Activated T-helper 9 cell treated with anti-CD3 and anti-CD28 coated beads, Interleukin-2, amount 50 U/mL, for 16 hours (primary cell): ENCODE data around the gene EVX2.

Experiments used
- DNase-seq: peaks from one replicate; pipeline ENCODE4 v3.0.0-alpha.2; 2020; ENCODE audit warnings: low read depth

Gene EVX2

GRCh38 chr2:176122052-176122682 lies 38.4 kb upstream of the EVX2 start:
- no peak for DNase-seq

DNA sequence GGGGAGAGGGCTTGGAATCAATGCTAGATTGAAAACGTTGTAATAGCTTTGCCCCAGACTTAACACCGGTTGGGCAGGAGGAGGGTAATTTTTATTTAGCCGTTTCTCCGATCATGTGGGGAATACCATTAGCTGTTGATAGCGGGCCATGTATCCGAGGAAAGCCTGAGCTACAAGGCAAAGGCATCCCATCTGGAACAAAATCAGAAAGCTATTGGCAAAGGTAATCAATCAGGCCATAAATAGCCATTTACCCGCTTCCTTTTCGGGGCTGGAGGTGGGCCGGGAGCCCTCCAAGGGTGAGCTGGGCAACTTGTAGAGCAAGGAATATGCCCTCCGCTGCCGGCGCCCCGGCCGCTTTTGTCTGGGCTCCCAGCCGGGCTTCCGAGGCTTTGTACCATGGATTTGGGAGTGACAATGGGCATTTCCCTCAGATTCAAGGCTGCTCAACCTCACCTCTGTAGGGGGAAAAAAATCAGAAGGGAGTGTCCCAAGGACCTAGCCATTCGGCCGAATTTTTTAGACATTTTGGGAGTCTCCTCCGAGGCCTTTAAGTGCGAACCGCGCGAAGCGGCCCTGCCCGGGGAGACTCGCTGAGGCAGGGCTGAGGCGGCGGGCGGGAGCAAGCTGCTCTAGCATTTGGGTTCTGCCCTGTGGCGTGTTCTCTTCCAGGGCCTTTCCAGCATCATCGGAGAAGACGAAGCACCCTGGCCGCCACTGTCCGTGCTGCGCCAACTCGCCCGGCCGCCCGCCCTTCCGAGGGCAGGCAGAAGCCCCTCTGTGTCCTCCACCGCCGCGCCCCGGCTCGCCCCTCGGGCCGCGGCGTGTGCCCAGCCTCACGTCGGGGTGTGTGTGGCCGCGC lies 37.7 kb upstream of the EVX2 start:
- no peak for DNase-seq

GRCh38 chr2:176120364-176121189 lies 36.8 kb upstream of the EVX2 start:
- DNase-seq: no peak

GRCh38 chr2:176118601-176119339 lies 35.0 kb upstream of the EVX2 start:
- DNase-seq: no peak

GRCh38 chr2:176117823-176118371 lies 34.1 kb upstream of the EVX2 start:
- no peak for DNase-seq

GRCh38 chr2:176117162-176117822 lies 33.5 kb upstream of the EVX2 start:
- no peak for DNase-seq

GRCh38 chr2:176115883-176116813 lies 32.4 kb upstream of the EVX2 start, which contains the start of gene HOXD10:
Gene HOXD10 (plus strand): TSS chr2:176116778. CDS start chr2:176116834, 56 bp downstream.
- no peak for DNase-seq

DNA sequence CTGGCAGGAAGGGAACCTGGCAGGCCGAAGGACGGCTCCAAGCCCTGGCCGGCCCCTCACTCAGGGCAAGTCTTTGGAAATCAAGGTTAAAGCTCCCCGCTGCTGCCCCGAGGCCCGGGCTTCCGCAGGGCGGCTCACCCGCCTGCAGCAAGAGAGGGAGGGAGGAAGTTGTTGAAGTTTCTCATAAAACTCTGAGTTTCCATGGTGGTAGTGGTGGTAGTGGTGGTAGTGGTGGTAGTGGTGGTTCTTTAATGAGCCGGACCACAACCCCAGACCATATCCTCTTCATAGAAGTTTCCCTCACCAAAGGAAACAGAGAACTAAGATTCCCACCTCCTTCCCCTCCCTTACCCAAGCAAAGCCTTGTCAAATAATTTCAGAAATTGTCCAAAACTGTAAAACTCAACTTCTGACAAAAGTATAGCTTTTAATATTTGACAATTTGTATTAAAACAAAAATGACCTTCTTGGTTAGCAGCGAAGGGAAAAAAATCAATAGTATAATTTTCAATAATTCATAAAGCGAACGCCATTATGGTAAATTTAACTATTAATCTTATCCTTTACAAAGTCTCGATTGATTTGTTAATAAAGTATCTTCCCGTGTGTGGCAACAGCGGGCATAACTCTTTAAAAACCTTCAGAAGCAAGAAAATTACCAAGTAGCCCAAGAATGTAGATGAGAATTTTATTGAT lies 31.3 kb upstream of the EVX2 start:
- DNase-seq: no peak

DNA sequence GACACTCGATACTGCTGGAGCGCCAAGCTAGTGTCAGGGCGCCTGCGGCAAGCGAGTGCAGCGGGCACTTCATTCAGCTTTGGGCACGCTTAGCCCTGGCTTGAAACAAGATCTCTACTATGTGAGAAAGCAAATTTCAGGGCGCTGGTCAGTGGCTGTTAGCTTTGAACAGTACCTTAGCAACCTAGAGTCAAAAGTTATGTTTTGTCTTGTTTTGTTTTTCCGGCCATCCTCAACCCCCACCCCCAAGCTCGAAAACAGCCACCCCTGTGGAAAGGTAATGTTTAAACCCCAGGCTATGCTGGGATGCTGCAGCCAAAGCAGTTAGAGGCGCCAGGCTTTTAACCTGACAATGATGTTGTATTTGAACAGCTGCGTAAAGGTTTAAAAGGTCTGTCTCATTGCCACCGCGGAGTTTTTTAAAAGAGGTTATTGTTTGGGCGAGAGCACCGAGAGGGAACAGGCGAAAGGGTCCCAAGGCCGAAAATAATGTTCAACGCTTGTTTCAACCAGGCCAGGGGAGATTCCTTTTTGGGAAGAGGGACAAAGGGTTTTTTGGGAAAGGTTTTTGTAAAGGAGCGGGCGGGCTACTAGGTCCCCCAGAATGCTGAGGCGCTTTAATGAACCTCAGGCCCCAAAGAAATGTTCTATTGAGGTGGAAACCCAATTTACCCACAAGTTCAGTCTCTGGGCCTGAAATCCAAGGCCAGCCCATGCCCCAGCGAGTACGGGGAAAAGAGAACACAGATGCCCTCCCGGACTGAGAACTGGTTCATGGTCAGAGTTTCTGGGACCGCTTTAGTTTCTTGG lies 30.6 kb upstream of the EVX2 start:
- DNase-seq: no peak

DNA sequence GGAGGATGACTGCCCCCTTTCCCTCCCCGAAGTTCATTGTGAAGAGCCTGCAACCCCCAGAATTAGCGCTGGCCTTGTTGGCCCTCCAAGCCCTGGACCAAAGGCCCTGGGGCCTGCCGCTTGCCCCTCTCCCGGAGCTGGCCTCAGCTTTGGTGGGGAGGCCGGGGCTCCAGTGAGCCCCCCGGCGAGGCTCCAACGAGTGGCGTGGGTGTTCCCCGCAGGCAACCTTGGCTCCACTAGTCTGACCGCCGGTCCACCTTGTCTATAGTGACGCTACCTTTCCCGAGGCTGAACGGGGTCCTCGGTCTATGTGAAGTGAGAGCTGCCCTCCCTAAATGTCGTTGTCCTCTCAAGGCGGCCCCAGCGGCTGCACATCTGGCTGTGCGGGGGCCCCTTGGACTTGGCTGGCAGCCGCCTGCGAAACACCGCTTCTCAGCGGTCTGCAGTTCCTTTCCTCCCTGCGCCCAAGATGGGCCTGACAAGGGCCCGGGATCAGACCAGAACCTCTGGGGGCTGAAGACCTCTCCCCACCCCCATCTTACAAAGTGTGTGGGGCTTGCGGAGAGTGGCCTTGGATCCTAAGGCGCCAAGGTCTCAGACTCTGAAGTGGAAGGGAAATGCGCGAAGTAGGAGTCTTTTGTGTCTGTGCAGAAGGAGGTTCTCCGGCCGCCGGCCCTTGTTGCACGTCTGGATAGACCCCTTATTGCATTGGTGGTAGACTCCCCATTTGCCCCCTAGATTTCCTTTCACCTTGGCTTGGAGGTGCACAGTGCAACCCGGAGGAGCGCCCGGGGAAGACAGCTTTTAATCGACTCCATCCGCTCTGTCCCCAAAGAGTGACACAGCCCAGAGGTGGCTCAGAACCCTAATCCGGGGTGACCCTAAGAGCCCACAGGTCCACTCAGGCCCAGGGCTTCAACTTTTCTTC lies 28.9 kb upstream of the EVX2 start:
- no peak for DNase-seq

DNA sequence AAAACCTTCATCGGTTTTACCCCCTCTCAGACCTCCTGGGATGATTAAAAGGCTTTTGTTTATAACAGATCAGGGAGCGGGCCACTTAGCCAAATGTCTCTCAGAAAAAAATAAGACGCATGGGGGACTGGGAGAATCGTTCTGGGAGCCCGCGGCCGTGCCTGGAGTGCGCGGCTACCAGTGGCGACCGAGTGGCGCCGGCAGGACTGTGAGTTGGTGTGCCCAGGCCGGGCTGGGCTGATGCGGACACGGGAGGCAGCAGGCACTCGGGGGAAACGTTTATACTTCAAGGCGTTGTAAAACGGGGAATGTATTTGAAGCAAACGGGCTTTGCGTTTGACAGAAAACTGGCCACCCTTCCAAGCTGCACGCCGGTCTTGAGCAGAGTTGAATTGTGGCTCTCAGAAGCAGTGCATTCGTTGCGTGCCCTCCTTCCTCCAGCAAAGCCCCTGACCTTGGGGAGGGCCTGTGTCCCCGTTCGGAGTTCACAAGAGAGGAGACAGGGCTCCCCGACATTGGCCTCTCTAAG lies 28.1 kb upstream of the EVX2 start:
- no peak for DNase-seq

DNA sequence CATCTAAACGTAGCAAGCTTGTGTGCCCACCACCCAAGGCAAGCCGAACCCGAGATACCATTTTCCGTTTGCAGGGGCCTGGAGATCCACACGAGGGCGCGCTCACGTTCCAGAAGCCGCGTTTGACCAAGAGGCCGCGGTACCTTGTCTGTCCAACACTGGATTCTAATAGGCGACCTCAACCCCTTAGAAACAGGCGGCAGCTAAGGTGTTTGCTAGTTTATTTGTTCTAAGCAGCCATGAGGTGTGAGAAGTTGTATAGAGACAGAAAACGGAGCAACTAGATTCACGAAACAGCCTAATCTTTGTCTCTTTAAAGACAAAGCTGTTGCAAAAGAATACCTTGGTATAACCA lies 27.5 kb upstream of the EVX2 start:
- DNase-seq: no peak

GRCh38 chr2:176110415-176111308 lies 26.9 kb upstream of the EVX2 start:
- DNase-seq: no peak

DNA sequence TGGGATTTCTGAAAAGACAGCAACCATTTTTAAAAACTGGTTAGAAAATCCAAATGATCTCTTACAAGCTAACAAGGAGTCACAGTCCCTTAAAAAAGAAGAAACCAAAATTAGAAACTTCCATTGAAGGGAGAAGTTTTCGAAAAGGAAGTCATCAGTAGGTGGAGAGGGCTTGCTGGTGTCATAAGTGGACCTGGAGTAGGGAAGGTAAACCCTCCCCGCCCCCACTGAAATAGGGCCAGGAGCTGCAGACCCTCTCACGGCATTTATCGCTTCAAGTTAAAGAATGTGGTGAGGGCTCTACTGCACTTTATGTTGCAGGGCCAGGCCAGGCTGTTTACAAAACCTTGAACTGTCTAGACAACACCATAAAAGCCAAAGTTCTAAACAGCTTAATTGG lies 26.2 kb upstream of the EVX2 start:
- DNase-seq: no peak

DNA sequence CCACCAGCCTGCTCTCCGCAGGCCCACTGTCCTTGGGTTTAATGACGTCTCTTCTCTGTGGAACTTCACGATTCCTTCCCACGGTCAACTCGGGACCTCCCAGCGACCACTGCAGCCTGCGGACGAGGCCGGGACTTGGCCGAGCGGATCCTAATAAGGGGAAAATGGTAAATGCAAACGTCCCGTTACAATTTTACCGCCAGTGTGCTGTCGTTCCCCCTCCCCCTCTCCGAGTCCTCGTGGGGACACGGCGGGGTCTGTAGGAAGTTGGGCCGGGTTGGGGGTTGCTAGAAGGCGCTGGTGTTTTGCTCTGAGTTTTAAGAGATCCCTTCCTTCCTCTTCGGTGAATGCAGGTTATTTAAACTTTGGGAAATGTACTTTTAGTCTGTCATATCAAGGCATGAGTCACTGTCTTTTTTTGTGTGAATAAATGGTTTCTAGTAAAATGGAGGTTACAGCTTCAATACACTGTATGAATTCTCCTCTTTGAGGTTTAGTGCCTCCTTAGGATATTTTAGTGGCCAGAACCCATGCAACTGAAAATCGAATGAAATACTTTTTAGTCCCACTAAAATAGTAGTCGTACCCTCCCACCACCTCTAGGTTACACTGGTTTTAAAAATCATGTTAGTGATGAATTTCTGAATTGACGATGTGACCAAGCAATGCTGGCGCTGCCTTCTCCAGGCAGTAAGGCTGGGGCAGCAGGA lies 25.6 kb upstream of the EVX2 start:
- no peak for DNase-seq
